ENCODE data around the gene SIGLEC8. TPM values are rescaled to one million over a fixed set of nuclear protein-coding genes. Genes with fewer than 3 reads are reported as not detected.

Gene SIGLEC8
- total RNA-seq, 1 experiment from 2014 or later: not detected

GRCh38 chr19:51415187-51415586 lies 43.1 kb downstream of the SIGLEC8 start:
- no peak for ATAC-seq
- BruUV-seq (replicated peaks): no TSS peak
- Histone ChIP-seq H3K9ac (ENCODE audit: low read length) (no peak overlapping the region), H3K36me3 (ENCODE audit: low read depth, low read length) (no peaks in the 10 kb centered on the region), H3K27me3 (ENCODE audit: low read length) (peaks cover 28% of the 10 kb centered on the region), H2AFZ (ENCODE audit: low read length) (no peak overlapping the region), H3K9me2 (replicated peaks; ENCODE audit: low read length) (no peaks in the 10 kb centered on the region), H3K4me3 (ENCODE audit: low read length) (no peak overlapping the region), H3K27ac (ENCODE audit: low read length) (no peak overlapping the region), H3K9me3 (ENCODE audit: low read length) (no peaks in the 10 kb centered on the region), H3F3A (ENCODE audit: low read length, unreplicated experiment) (no peaks in the 10 kb centered on the region), H3K4me1 (ENCODE audit: insufficient read depth, low read length) (no peaks in the 10 kb centered on the region), H4K20me1 (ENCODE audit: low read length) (no peaks in the 10 kb centered on the region), H3K79me2 (ENCODE audit: low read length) (no peaks in the 10 kb centered on the region), H3K4me2 (ENCODE audit: low read length) (no peak overlapping the region)
- intact Hi-C loops (cut with micrococcal nuclease): no loop called here
- POLR2A ChIA-PET (ENCODE audit: unreplicated experiment): no interaction called here
- no peak for DNase-seq
- CTCF ChIA-PET: no interaction called here
- TF ChIP-seq CTCF (conservative IDR thresholded peaks at IDR 0.05; ENCODE audit: low read depth, low read length): no peak
- no peak for TF ChIP-seq EZH2 (IDR thresholded peaks at IDR 0.05; ENCODE audit: low read length, unreplicated experiment)
- no peak for TF ChIP-seq EZH2phosphoT487 (IDR thresholded peaks at IDR 0.05; ENCODE audit: borderline replicate concordance, low read length)

GRCh38 chr19:51410950-51411748 lies 47.1 kb downstream of the SIGLEC8 start:
- BruUV-seq (replicated peaks): no TSS peak
- Histone ChIP-seq H3K79me2 (ENCODE audit: low read length) (no peaks in the 10 kb centered on the region), H3K36me3 (ENCODE audit: low read depth, low read length) (no peaks in the 10 kb centered on the region), H2AFZ (ENCODE audit: low read length) (no peak overlapping the region), H4K20me1 (ENCODE audit: low read length) (no peaks in the 10 kb centered on the region), H3K4me1 (ENCODE audit: insufficient read depth, low read length) (peaks cover 13% of the 10 kb centered on the region), H3K4me2 (ENCODE audit: low read length) (no peak overlapping the region), H3K9me2 (replicated peaks; ENCODE audit: low read length) (no peaks in the 10 kb centered on the region), H3K27ac (ENCODE audit: low read length) (no peak overlapping the region), H3K9ac (ENCODE audit: low read length) (no peak overlapping the region), H3K27me3 (ENCODE audit: low read length) (peaks cover 23% of the 10 kb centered on the region), H3K9me3 (ENCODE audit: low read length) (no peaks in the 10 kb centered on the region), H3F3A (ENCODE audit: low read length, unreplicated experiment) (no peaks in the 10 kb centered on the region), H3K4me3 (ENCODE audit: low read length) (no peak overlapping the region)
- ATAC-seq (no peak), DNase-seq (peak; percentile 21)
- ChIA-PET POLR2A (ENCODE audit: unreplicated experiment) (no interaction called here), CTCF (no interaction called here)
- TF ChIP-seq CTCF (conservative IDR thresholded peaks at IDR 0.05; ENCODE audit: low read depth, low read length) (no peak), EZH2phosphoT487 (IDR thresholded peaks at IDR 0.05; ENCODE audit: borderline replicate concordance, low read length) (no peak), EZH2 (IDR thresholded peaks at IDR 0.05; ENCODE audit: low read length, unreplicated experiment) (no peak)
- intact Hi-C loops (cut with micrococcal nuclease): no loop called here

Measured in PC-3 (cell line).